SK-N-MC (cell line): ENCODE data around the gene PMAIP1.

ENCODE experiments used
- EZH2 ChIP-seq: fragments of 200-600 bp; sonication (generic); IDR thresholded peaks from one replicate; pipeline ENCODE4 v1.6.1; 2017; ENCODE audit warnings: antibody characterized with exemption
- FOXP2 ChIP-seq: optimal IDR thresholded peaks from 2 replicates; pipeline ENCODE3; 2011; ENCODE audit warnings: mild to moderate bottlenecking, moderate library complexity; ENCODE audit not compliant: insufficient read depth; ENCODE audit errors: extremely low read length, control extremely low read depth
- POLR2AphosphoS5 ChIP-seq: IDR thresholded peaks from 2 replicates; pipeline ENCODE4 v1.6.1; 2012; ENCODE audit warnings: mild to moderate bottlenecking, low read depth, low read length, borderline replicate concordance

DNA sequence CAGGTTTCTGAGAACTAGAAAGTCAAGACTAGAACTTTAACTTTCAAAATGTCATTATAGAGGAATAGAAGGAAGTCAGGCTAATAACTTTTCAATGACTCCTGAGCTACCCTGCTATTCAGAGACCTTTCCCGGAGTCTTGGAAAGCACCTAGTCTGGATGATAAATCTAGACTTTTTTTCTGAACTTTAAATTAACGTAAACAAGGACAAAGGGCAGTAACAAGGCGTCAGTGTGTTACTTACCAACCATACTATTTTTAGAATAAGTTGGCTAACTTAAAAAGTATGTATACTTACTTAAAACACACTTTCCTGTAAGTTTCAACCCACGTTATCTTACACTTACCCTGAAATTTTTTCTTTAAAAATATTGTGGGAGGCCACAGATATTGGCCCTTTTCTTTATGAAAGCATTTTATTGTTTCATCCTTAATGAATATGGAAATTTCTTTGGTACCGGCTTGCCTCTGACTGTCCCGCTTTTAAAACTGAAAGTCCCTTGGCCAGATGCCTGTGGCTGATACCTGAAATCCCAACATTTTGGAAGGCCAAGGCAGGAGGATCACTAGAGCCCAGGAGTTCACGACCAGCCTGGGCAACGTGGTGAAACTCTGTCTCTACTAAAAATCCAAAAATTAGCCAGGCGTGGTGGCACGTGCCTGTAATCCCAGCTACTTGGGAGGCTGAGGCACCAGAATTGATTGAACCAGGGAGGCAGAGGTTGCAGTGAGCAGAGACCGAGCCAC is 9.7 kb downstream of the PMAIP1 start:
- no peak for TF ChIP-seq EZH2
- no peak for TF ChIP-seq POLR2AphosphoS5
- TF ChIP-seq FOXP2: no peak
